ENCODE measurements around the gene ARHGEF11. TPM values are rescaled to one million over a fixed set of nuclear protein-coding genes. Genes with fewer than 3 reads are reported as not detected.

Gene ARHGEF11, protein sequence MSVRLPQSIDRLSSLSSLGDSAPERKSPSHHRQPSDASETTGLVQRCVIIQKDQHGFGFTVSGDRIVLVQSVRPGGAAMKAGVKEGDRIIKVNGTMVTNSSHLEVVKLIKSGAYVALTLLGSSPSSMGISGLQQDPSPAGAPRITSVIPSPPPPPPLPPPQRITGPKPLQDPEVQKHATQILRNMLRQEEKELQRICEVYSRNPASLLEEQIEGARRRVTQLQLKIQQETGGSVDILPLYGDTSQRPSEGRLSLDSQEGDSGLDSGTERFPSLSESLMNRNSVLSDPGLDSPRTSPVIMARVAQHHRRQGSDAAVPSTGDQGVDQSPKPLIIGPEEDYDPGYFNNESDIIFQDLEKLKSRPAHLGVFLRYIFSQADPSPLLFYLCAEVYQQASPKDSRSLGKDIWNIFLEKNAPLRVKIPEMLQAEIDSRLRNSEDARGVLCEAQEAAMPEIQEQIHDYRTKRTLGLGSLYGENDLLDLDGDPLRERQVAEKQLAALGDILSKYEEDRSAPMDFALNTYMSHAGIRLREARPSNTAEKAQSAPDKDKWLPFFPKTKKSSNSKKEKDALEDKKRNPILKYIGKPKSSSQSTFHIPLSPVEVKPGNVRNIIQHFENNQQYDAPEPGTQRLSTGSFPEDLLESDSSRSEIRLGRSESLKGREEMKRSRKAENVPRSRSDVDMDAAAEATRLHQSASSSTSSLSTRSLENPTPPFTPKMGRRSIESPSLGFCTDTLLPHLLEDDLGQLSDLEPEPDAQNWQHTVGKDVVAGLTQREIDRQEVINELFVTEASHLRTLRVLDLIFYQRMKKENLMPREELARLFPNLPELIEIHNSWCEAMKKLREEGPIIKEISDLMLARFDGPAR (N-terminal part only)
- total RNA-seq (2021) (25.2 and 31.5 TPM in 2 replicates), Bru-seq, nascent RNA (percentile 75 among the genes with signal in this experiment), BruChase-seq, experiment 1, labeled RNA remaining after a 2-hour chase (percentile 75 among the genes with signal in this experiment), BruChase-seq, experiment 2, labeled RNA remaining after a 6-hour chase (percentile 78 among the genes with signal in this experiment)
- long read RNA-seq, partial matches to known transcripts: 7 of 15 reads
- long read RNA-seq, other reads (novel, unspliced or antisense): 8 of 15 reads

DNA sequence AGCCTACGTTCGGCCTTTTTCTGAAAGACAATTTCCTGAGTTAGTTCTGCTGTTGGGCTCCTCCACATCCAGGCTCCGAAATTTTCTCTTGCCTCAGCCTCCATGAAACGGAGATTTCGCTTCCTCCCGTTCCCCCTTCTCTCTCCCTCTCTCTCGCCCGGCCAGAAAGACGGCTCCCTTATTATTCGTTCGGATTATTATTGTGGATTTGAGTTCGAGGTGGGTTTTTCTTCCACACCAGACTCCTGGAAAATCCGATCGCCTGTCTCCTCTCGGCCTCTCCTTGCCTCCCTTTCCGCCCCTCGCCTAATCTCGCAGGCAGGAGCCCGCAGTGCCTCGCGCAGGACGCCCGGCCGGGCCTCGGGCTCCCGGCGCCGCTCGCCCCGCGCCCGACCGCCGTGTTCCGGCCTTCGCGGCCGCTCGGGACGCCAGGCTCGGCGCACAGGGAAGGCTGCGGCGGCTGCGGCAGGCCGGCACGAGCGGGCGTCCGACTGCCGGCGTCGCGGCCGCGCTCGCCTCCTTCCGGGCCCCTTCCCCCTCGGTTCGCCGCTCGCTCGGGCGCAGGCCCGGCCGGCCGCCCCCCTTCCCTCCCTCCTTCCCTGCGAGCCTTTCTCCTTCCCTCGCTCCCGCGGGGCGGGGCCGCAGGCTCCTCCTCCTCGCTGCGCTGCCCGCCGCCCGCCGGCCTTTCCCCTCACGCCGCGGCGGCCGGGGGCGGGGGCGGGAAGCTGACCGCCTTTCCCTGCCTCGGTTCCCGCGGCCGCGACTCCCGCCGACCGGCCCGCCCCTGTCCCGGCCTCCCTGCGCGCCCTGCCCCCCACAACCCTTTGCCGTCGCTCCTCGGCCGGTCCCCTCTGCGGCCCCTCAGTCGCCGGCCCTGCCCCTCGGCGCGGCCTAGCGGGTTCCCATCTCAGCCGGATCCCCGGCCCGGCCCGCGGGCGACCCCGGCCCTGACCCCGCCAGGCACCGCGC is at the start of gene ARHGEF11:
TSS of gene ARHGEF11 (minus strand) at position 493 of the 969 bp plus-strand sequence. CDS start 1,412 bp downstream, outside the sequence.
- Histone ChIP-seq H3K27me3 (ENCODE audit: insufficient read depth, low read depth) (no peaks in the 10 kb centered on the region), H3F3A (ENCODE audit: insufficient read depth, low read depth) (peaks cover 9% of the 10 kb centered on the region; the same call in 1 of the 2 replicates), H3K9me3 (ENCODE audit: insufficient read depth, low read depth) (no peaks in the 10 kb centered on the region), H3K79me2 (ENCODE audit: low read depth) (peaks cover 47% of the 10 kb centered on the region), H3K4me1 (replicated peaks; ENCODE audit: insufficient read depth) (peaks cover 37% of the 10 kb centered on the region), H2AFZ (peak within 1 kb of the TSS; percentile 95), H3K4me2 (peak within 1 kb of the TSS; percentile 95), H3K27ac (peak within 1 kb of the TSS; percentile 42; the same call in 1 of the 2 replicates), H3K36me3 (ENCODE audit: low read depth) (peaks cover 6% of the 10 kb centered on the region; the same call in 1 of the 2 replicates), H3K9me2 (ENCODE audit: insufficient read depth) (no peaks in the 10 kb centered on the region), H3K4me3 (peak within 1 kb of the TSS; percentile 70), H4K20me1 (ENCODE audit: insufficient read depth) (no peaks in the 10 kb centered on the region)
- peak; percentile 57 to 94 for DNase-seq
- no TSS peak for BruUV-seq (replicated peaks)
- CTCF ChIA-PET: interaction anchor here (0.6 kb wide), 2 partner anchors 466 to 1047 kb away, joined by 3 read pairs; partner anchors contain the start of gene TTC24
- TF ChIP-seq CTCF (conservative IDR thresholded peaks at IDR 0.05) (no peak), EZH2 (IDR thresholded peaks at IDR 0.05; ENCODE audit: low read depth) (no peak)
- intact Hi-C loops (cut with micrococcal nuclease; ENCODE audit: unreplicated experiment): loop anchor here (2.0 to 10.0 kb wide), 2 partner anchors 45 to 81 kb away; no protein-coding TSS in a partner anchor
- POLR2A ChIA-PET (ENCODE audit: unreplicated experiment): interaction anchor here (0.6 kb wide), 1 partner anchor 60 kb away, joined by 3 read pairs; no protein-coding TSS in a partner anchor

DNA sequence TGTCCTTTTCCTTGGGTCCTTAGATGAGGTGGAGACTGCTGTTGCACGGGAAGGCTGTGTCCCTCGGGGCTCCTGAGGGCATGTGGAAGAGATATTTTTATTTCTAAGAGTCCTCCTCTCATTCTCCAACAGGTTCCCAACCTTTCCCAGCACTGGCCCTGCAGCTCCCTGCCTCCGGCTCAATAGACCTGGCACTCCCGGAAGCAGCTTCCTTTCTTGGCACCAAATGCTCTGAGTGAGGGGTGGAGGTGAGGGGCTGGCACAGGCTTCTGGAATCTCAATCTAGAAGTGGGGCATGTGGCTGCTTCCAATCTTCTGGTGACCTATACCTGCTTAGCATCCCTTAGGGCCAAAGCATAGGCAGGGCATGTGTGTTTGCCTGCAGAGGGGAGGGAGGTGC is 49.5 kb upstream of the ARHGEF11 start:
- TF ChIP-seq EZH2 (IDR thresholded peaks at IDR 0.05; ENCODE audit: low read depth) (no peak), CTCF (conservative IDR thresholded peaks at IDR 0.05) (no peak)
- BruUV-seq (replicated peaks): no TSS peak
- Histone ChIP-seq H3K9me3 (ENCODE audit: insufficient read depth, low read depth) (no peaks in the 10 kb centered on the region), H3K36me3 (ENCODE audit: low read depth) (no peaks in the 10 kb centered on the region), H2AFZ (no peak overlapping the region), H3K4me2 (no peak overlapping the region), H3K9me2 (ENCODE audit: insufficient read depth) (no peaks in the 10 kb centered on the region), H4K20me1 (ENCODE audit: insufficient read depth) (no peaks in the 10 kb centered on the region), H3K4me1 (replicated peaks; ENCODE audit: insufficient read depth) (no peaks in the 10 kb centered on the region), H3K27ac (no peak overlapping the region), H3K79me2 (ENCODE audit: low read depth) (no peaks in the 10 kb centered on the region), H3F3A (ENCODE audit: insufficient read depth, low read depth) (no peaks in the 10 kb centered on the region), H3K4me3 (no peak overlapping the region), H3K27me3 (ENCODE audit: insufficient read depth, low read depth) (no peaks in the 10 kb centered on the region)
- DNase-seq: no peak
- intact Hi-C loops (cut with micrococcal nuclease; ENCODE audit: unreplicated experiment): no loop called here
- ChIA-PET CTCF (no interaction called here), POLR2A (ENCODE audit: unreplicated experiment) (no interaction called here)
